ENCODE data around the gene GBA3.

Gene GBA3

DNA sequence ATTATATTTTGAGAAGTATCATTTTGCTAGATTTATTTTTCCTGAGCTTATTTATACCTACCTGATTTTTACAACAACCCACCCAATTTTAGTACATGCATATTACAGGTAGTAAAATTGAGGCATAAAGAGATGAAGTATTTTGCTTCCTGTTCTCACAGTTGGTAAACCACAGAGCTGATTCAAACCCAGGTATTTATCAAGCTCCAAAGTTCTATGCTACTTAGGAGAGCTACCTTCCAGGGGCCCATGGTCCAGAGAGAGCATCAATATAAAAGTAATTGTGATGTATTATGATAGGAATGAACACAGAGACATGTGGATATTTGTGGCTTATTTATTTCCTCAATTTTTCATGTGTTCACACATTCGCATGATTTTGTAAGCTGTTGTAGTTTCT, 20.2 kb upstream of the GBA3 start:
- Histone ChIP-seq H3K27ac (ENCODE audit: low read depth, low read length, severe bottlenecking) (no peak overlapping the region), H3K4me1 (ENCODE audit: control insufficient read depth, insufficient read depth, low read length, poor library complexity, severe bottlenecking) (peaks cover 8% of the 10 kb centered on the region), H3K9me3 (ENCODE audit: control insufficient read depth, low read length) (no peaks in the 10 kb centered on the region), H3K36me3 (ENCODE audit: control insufficient read depth, insufficient read depth, low read length) (no peaks in the 10 kb centered on the region), H3K4me3 (ENCODE audit: extremely low read depth, insufficient read depth, low read length, poor library complexity, severe bottlenecking) (no peak overlapping the region)
- WGBS, 2 experiments (ENCODE audit: insufficient coverage in 2 of 2), result no CpG with 5 or more reads among the region's 1 CpG

DNA sequence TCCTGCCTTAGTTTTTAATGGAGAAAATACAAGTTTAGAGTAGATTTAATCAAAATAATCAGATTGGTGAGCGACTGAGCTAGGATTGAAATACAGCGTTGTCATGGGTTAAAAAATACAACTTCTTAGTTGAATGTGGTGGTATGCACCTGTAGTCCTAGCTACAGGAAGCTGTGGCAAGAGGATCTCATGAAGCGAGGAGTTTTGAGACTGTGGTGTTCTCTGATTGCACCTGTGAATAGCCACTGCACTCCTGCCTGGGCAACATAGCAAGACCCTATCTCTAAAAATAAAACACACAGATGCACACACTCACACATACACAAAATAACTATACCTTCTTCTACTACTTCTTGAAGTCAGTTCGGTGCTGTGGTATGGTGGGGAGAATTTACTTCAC, 19.8 kb upstream of the GBA3 start:
- H3K27ac ChIP-seq (ENCODE audit: low read depth, low read length, severe bottlenecking), result no peak overlapping the region
- H3K36me3 ChIP-seq (ENCODE audit: control insufficient read depth, insufficient read depth, low read length), result no peaks in the 10 kb centered on the region
- no peak overlapping the region for H3K4me3 ChIP-seq (ENCODE audit: extremely low read depth, insufficient read depth, low read length, poor library complexity, severe bottlenecking)
- WGBS, 2 experiments (ENCODE audit: insufficient coverage in 2 of 2), result 85 to 100% methylated on average over 2 to 4 of the region's 4 CpGs
- H3K4me1 ChIP-seq (ENCODE audit: control insufficient read depth, insufficient read depth, low read length, poor library complexity, severe bottlenecking), result peaks cover 8% of the 10 kb centered on the region
- no peaks in the 10 kb centered on the region for H3K9me3 ChIP-seq (ENCODE audit: control insufficient read depth, low read length)

DNA sequence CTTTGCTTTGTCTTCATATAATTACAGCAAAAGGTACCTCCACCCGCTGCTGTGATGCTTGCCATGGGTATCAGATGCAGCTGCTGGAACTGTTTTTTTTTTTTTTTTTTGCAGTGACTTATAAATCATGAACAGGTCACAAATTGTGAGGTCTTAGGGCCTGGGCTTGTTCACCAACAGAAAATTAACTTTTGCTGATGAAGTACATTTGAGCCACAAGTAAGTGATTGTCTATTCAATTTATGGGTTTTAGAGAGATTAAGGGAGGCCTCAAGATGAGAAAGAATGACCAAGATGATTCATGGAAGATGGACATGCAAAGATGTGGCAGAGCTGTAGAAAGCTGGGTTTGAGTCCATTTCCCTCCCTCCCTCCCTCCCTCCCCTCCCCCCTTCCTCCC, 18.0 kb upstream of the GBA3 start:
- no peak overlapping the region for H3K4me3 ChIP-seq (ENCODE audit: extremely low read depth, insufficient read depth, low read length, poor library complexity, severe bottlenecking)
- WGBS, 2 experiments (ENCODE audit: insufficient coverage in 2 of 2), result no CpG with 5 or more reads among the region's 1 CpG
- H3K9me3 ChIP-seq (ENCODE audit: control insufficient read depth, low read length), result no peaks in the 10 kb centered on the region
- H3K4me1 ChIP-seq (ENCODE audit: control insufficient read depth, insufficient read depth, low read length, poor library complexity, severe bottlenecking), result peaks cover 8% of the 10 kb centered on the region
- H3K27ac ChIP-seq (ENCODE audit: low read depth, low read length, severe bottlenecking), result no peak overlapping the region
- H3K36me3 ChIP-seq (ENCODE audit: control insufficient read depth, insufficient read depth, low read length), result no peaks in the 10 kb centered on the region

DNA sequence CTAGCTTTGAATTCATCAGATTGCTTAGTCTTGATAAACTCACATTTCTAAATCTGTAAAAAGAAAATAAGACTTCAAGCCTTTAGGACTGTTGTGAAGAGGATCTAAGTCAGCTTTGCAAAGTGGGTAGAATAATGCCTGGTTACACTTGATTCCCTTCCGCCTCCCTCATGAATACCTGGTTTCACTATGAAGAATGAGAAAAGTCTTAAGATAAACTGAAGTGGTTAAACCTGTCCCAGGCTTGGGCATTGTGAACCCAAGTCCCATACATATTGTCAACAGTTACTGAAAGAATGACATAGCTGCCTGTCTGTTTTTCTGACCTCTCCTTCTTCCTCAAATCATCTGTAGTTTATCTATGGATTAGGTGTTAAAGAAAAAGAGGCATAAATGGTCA, 16.7 kb upstream of the GBA3 start:
- Histone ChIP-seq H3K9me3 (ENCODE audit: control insufficient read depth, low read length) (no peaks in the 10 kb centered on the region), H3K27ac (ENCODE audit: low read depth, low read length, severe bottlenecking) (no peak overlapping the region), H3K4me1 (ENCODE audit: control insufficient read depth, insufficient read depth, low read length, poor library complexity, severe bottlenecking) (peaks cover 5% of the 10 kb centered on the region), H3K4me3 (ENCODE audit: extremely low read depth, insufficient read depth, low read length, poor library complexity, severe bottlenecking) (no peak overlapping the region), H3K36me3 (ENCODE audit: control insufficient read depth, insufficient read depth, low read length) (no peaks in the 10 kb centered on the region)
- WGBS, 2 experiments (ENCODE audit: insufficient coverage in 2 of 2), result no CpG with 5 or more reads among the region's 1 CpG

DNA sequence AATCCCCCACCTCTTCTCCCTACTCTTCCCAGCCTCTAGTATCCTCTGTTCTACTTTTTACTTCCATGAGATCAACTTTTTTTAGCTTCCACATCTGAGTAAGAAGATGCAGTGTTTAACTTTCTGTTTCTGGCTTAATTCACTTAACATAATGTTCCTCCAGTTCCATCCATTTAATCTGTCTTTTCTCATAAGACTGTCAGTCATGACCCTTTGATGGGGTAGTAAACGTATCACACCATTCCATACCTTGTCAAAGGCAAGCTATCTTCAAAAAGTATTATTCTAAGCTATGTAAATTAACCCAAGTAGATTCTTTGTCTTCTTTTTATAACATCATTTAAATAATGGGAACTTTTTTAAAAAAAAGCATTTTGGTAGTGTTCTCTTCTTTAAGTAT, 15.0 kb upstream of the GBA3 start:
- Histone ChIP-seq H3K4me1 (ENCODE audit: control insufficient read depth, insufficient read depth, low read length, poor library complexity, severe bottlenecking) (no peaks in the 10 kb centered on the region), H3K27ac (ENCODE audit: low read depth, low read length, severe bottlenecking) (no peak overlapping the region), H3K36me3 (ENCODE audit: control insufficient read depth, insufficient read depth, low read length) (no peaks in the 10 kb centered on the region), H3K9me3 (ENCODE audit: control insufficient read depth, low read length) (no peaks in the 10 kb centered on the region), H3K4me3 (ENCODE audit: extremely low read depth, insufficient read depth, low read length, poor library complexity, severe bottlenecking) (no peak overlapping the region)
- WGBS, 2 experiments (ENCODE audit: insufficient coverage in 2 of 2), result no CpG with 5 or more reads among the region's 1 CpG

GRCh38 chr4:22678940-22679854, 13.5 kb upstream of the GBA3 start:
- H3K27ac ChIP-seq (ENCODE audit: low read depth, low read length, severe bottlenecking), result no peak overlapping the region
- no peaks in the 10 kb centered on the region for H3K36me3 ChIP-seq (ENCODE audit: control insufficient read depth, insufficient read depth, low read length)
- 83 to 100% methylated on average over 1 to 2 of the region's 3 CpGs for WGBS, 2 experiments (ENCODE audit: insufficient coverage in 2 of 2)
- H3K9me3 ChIP-seq (ENCODE audit: control insufficient read depth, low read length), result no peaks in the 10 kb centered on the region
- H3K4me1 ChIP-seq (ENCODE audit: control insufficient read depth, insufficient read depth, low read length, poor library complexity, severe bottlenecking), result no peaks in the 10 kb centered on the region
- H3K4me3 ChIP-seq (ENCODE audit: extremely low read depth, insufficient read depth, low read length, poor library complexity, severe bottlenecking), result no peak overlapping the region

- WGBS, 2 experiments (ENCODE audit: insufficient coverage in 2 of 2), result 93 to 100% methylated on average over 2 of the region's 4 CpGs
- Histone ChIP-seq H3K4me1 (ENCODE audit: control insufficient read depth, insufficient read depth, low read length, poor library complexity, severe bottlenecking) (no peaks in the 10 kb centered on the region), H3K4me3 (ENCODE audit: extremely low read depth, insufficient read depth, low read length, poor library complexity, severe bottlenecking) (no peak overlapping the region), H3K36me3 (ENCODE audit: control insufficient read depth, insufficient read depth, low read length) (no peaks in the 10 kb centered on the region), H3K27ac (ENCODE audit: low read depth, low read length, severe bottlenecking) (no peak overlapping the region), H3K9me3 (ENCODE audit: control insufficient read depth, low read length) (no peaks in the 10 kb centered on the region)
Measured at GRCh38 chr4:22680065-22680642, 12.6 kb upstream of the GBA3 start.

DNA sequence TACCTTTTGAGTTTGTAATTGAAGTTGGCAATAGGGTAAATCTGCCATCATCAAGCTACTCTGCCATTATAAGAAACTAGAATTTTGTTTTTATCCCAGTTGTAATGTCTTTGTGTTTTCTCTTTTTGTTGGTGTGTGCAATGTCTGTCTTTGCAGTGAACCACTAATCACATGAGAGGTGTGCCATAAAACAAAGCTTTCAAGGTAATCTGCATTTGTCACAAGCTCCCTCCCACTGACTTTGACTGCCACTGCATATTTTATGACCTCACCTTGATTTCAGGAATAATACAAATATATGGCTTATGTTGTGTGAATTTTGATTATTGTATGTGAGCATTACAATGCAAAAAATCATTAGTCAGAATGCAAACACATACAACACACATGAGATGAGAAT, 9.0 kb upstream of the GBA3 start:
- Histone ChIP-seq H3K4me1 (ENCODE audit: control insufficient read depth, insufficient read depth, low read length, poor library complexity, severe bottlenecking) (no peaks in the 10 kb centered on the region), H3K36me3 (ENCODE audit: control insufficient read depth, insufficient read depth, low read length) (no peaks in the 10 kb centered on the region), H3K27ac (ENCODE audit: low read depth, low read length, severe bottlenecking) (no peak overlapping the region), H3K9me3 (ENCODE audit: control insufficient read depth, low read length) (no peaks in the 10 kb centered on the region), H3K4me3 (ENCODE audit: extremely low read depth, insufficient read depth, low read length, poor library complexity, severe bottlenecking) (no peak overlapping the region)

GRCh38 chr4:22686141-22686540, 6.6 kb upstream of the GBA3 start:
- no peaks in the 10 kb centered on the region for H3K9me3 ChIP-seq (ENCODE audit: control insufficient read depth, low read length)
- no peaks in the 10 kb centered on the region for H3K4me1 ChIP-seq (ENCODE audit: control insufficient read depth, insufficient read depth, low read length, poor library complexity, severe bottlenecking)
- WGBS, 2 experiments (ENCODE audit: insufficient coverage in 2 of 2), result 83 to 93% methylated on average over 4 of the region's 5 CpGs
- no peak overlapping the region for H3K4me3 ChIP-seq (ENCODE audit: extremely low read depth, insufficient read depth, low read length, poor library complexity, severe bottlenecking)
- H3K27ac ChIP-seq (ENCODE audit: low read depth, low read length, severe bottlenecking), result no peak overlapping the region
- no peaks in the 10 kb centered on the region for H3K36me3 ChIP-seq (ENCODE audit: control insufficient read depth, insufficient read depth, low read length)

- H3K4me1 ChIP-seq (ENCODE audit: control insufficient read depth, insufficient read depth, low read length, poor library complexity, severe bottlenecking), result no peaks in the 10 kb centered on the region
- no peaks in the 10 kb centered on the region for H3K9me3 ChIP-seq (ENCODE audit: control insufficient read depth, low read length)
- H3K27ac ChIP-seq (ENCODE audit: low read depth, low read length, severe bottlenecking), result no peak overlapping the region
- H3K36me3 ChIP-seq (ENCODE audit: control insufficient read depth, insufficient read depth, low read length), result no peaks in the 10 kb centered on the region
- H3K4me3 ChIP-seq (ENCODE audit: extremely low read depth, insufficient read depth, low read length, poor library complexity, severe bottlenecking), result no peak overlapping the region
- 80 to 88% methylated on average over 1 of the region's 3 CpGs for WGBS, 2 experiments (ENCODE audit: insufficient coverage in 2 of 2)
Measured at GRCh38 chr4:22688236-22688635, 4.5 kb upstream of the GBA3 start.

DNA sequence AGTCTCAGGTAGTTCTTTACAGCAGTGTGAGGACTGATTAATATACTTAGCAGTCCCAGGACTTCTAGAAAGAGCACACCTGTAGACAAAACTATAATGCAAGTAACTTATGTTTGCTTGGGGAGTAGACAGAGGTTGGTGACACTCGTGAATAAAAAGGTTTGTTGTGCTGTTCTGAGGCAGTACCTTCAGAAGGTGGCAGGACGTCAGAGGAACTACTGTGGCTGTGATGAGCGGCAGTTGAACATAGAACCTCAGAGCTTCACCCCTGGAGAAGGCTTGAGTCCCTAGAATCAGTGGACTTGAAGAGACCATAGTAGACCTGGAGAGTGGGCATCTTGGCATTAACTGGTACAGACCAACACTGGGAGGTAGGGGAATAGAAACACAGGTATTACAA, 3.3 kb upstream of the GBA3 start:
- Histone ChIP-seq H3K4me1 (ENCODE audit: control insufficient read depth, insufficient read depth, low read length, poor library complexity, severe bottlenecking) (no peaks in the 10 kb centered on the region), H3K4me3 (ENCODE audit: extremely low read depth, insufficient read depth, low read length, poor library complexity, severe bottlenecking) (no peak overlapping the region), H3K36me3 (ENCODE audit: control insufficient read depth, insufficient read depth, low read length) (no peaks in the 10 kb centered on the region), H3K27ac (ENCODE audit: low read depth, low read length, severe bottlenecking) (no peak overlapping the region), H3K9me3 (ENCODE audit: control insufficient read depth, low read length) (no peaks in the 10 kb centered on the region)
- WGBS, 2 experiments (ENCODE audit: insufficient coverage in 2 of 2), result 86 to 97% methylated on average over 3 of the region's 3 CpGs
